ENCODE measurements around the gene TMEM203. TPM values are rescaled to one million over a fixed set of nuclear protein-coding genes. Genes with fewer than 3 reads are reported as not detected.
A peak's percentile ranks its signal among the peaks of the same experiment; 100 is the strongest.

The TMEM203 gene
- total and polyA plus RNA-seq, 2 of the 13 experiments (the other 11 are each of a cell fraction or from before 2014, with no cell fraction given) = 23.4 to 36.7 TPM

DNA sequence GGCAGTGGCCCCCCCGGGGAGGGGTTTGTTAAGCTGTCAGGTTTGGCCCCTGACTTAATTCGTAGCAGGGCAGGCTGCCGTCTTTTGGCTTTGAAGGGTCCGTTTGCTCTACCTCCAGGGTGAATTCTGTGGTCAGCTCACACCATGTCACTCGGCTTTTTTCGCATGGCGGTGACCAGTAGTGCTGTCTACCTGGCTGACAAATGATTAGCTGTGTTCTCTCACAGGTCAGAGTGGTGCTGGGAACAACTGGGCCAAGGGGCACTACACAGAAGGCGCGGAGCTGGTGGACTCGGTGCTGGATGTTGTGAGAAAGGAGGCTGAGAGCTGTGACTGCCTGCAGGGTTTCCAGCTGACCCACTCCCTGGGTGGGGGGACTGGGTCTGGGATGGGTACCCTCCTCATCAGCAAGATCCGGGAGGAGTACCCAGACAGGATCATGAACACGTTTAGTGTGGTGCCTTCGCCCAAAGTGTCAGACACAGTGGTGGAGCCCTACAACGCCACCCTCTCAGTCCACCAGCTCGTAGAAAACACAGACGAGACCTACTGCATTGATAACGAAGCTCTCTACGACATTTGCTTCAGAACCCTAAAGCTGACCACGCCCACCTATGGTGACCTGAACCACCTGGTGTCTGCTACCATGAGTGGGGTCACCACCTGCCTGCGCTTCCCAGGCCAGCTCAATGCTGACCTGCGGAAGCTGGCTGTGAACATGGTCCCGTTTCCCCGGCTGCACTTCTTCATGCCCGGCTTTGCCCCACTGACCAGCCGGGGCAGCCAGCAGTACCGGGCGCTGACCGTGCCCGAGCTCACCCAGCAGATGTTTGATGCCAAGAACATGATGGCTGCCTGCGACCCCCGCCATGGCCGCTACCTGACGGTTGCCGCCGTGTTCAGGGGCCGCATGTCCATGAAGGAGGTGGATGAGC lies 37.1 kb upstream of the TMEM203 start (continued):
- TF ChIP-seq STAT6 (CRISPR knock-in tag; IDR thresholded peaks at IDR 0.05; ENCODE audit: borderline replicate concordance) = no peak
- TF ChIP-seq KLF12 (CRISPR knock-in tag; IDR thresholded peaks at IDR 0.05; ENCODE audit: borderline replicate concordance) = no peak
- no peak for TF ChIP-seq MTA3 (CRISPR knock-in tag; IDR thresholded peaks at IDR 0.05)
- TF ChIP-seq ATF3 (CRISPR knock-in tag; IDR thresholded peaks at IDR 0.05) = no peak
- no peak for TF ChIP-seq ZNF644 (CRISPR knock-in tag; IDR thresholded peaks at IDR 0.05; ENCODE audit: low read depth)
- TF ChIP-seq GMEB1 (CRISPR knock-in tag; IDR thresholded peaks at IDR 0.05; ENCODE audit: borderline replicate concordance) = no peak; the same call in 1 of the 2 replicates
- TF ChIP-seq RAD51 (IDR thresholded peaks at IDR 0.05; ENCODE audit: borderline replicate concordance) = no peak
- TF ChIP-seq ZNF275 (CRISPR knock-in tag; IDR thresholded peaks at IDR 0.05; ENCODE audit: borderline replicate concordance) = no peak
- 0 out of 2 replicates have a peak, but pooled peaks have one; percentile 25 for TF ChIP-seq MEF2D (CRISPR knock-in tag; IDR thresholded peaks at IDR 0.05)
- no peak for TF ChIP-seq MAFF (IDR thresholded peaks at IDR 0.05; ENCODE audit: low read depth, low read length)
- no peak for TF ChIP-seq ATF4 (CRISPR knock-in tag; IDR thresholded peaks at IDR 0.05)
- TF ChIP-seq SOX13 (IDR thresholded peaks at IDR 0.05) = no peak
- TF ChIP-seq SOX13 (CRISPR knock-in tag; conservative IDR thresholded peaks at IDR 0.05 in 1 of 2, IDR thresholded peaks at IDR 0.05 in 1 of 2) = no peak
- TF ChIP-seq, protein P1, sequence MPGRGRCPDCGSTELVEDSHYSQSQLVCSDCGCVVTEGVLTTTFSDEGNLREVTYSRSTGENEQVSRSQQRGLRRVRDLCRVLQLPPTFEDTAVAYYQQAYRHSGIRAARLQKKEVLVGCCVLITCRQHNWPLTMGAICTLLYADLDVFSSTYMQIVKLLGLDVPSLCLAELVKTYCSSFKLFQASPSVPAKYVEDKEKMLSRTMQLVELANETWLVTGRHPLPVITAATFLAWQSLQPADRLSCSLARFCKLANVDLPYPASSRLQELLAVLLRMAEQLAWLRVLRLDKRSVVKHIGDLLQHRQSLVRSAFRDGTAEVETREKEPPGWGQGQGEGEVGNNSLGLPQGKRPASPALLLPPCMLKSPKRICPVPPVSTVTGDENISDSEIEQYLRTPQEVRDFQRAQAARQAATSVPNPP (CRISPR knock-in tag; IDR thresholded peaks at IDR 0.05) = no peak
- TF ChIP-seq ZFY (CRISPR knock-in tag; IDR thresholded peaks at IDR 0.05) = no peak
- TF ChIP-seq FLYWCH1 (CRISPR knock-in tag; IDR thresholded peaks at IDR 0.05) = no peak
- TF ChIP-seq, protein P2, sequence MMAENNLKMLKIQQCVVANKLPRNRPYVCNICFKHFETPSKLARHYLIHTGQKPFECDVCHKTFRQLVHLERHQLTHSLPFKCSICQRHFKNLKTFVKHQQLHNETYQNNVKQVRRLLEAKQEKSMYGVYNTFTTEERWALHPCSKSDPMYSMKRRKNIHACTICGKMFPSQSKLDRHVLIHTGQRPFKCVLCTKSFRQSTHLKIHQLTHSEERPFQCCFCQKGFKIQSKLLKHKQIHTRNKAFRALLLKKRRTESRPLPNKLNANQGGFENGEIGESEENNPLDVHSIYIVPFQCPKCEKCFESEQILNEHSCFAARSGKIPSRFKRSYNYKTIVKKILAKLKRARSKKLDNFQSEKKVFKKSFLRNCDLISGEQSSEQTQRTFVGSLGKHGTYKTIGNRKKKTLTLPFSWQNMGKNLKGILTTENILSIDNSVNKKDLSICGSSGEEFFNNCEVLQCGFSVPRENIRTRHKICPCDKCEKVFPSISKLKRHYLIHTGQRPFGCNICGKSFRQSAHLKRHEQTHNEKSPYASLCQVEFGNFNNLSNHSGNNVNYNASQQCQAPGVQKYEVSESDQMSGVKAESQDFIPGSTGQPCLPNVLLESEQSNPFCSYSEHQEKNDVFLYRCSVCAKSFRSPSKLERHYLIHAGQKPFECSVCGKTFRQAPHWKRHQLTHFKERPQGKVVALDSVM (CRISPR knock-in tag; IDR thresholded peaks at IDR 0.05) = no peak
